Adrenal gland (tissue), 12 donors: Measurements from ENCODE around the gene ATG9B. TPM values are rescaled to one million over a fixed set of nuclear protein-coding genes. Genes with fewer than 3 reads are reported as not detected.

Experiments
- DNase-seq, 7 donors: peaks; one replicate each; pipeline ENCODE4 v3.0.0-alpha.2; 2019 to 2020
- H3K27ac ChIP-seq, 5 donors: fragments of 200-600 bp; sonication (generic) in 4 of 5; 1 replicate in 3 of 5; 2 replicates in 2 of 5; pipeline versions ENCODE4 v1.5.1 to v1.8.0; 2016 to 2020; ENCODE audit warnings: mild to moderate bottlenecking in 1 of 5
- H3K27me3 ChIP-seq: fragments of 200-600 bp; 2 replicates; pipeline ENCODE4 v1.8.0; 2021
- H3K36me3 ChIP-seq, 2 donors: fragments of 200-600 bp; replicated peaks in 1 of 2; 1 replicate in 1 of 2; 2 replicates in 1 of 2; pipeline versions ENCODE4 v1.5.1 to v1.8.0; 2018 to 2022
- H3K4me1 ChIP-seq, 2 donors: fragments of 200-600 bp; replicated peaks in 1 of 2; 1 replicate in 1 of 2; 2 replicates in 1 of 2; pipeline versions ENCODE4 v1.5.1 to v1.8.0; 2018 to 2021
- H3K4me3 ChIP-seq, 4 donors: fragments of 200-600 bp; sonication (generic) in 3 of 4; one replicate each; pipeline ENCODE4 v1.5.1; 2016 to 2018
- H3K9me3 ChIP-seq, 3 donors: fragments of 200-600 bp; sonication (generic) in 1 of 3; replicated peaks in 1 of 3; 1 replicate in 2 of 3; 2 replicates in 1 of 3; pipeline versions ENCODE4 v1.5.1 to v1.8.0; 2016 to 2021
- POLR2A ChIP-seq, 2 donors: fragments of 450-650 bp; IDR thresholded peaks; one replicate each; pipeline ENCODE4 v1.6.1; 2017; ENCODE audit warnings: antibody characterized with exemption in 2 of 2, mild to moderate bottlenecking in 2 of 2, moderate library complexity in 1 of 2
- WGBS, 4 donors: extraction: QIAGEN DNeasy Blood & Tissue Kit in 2 of 4; methylation state at CpG; one replicate each; pipeline versions ENCODE4 v1.1.5 to v1.1.7; 2013 to 2017; 5-methylcytosine and 5-hydroxymethylcytosine counted together
- intact Hi-C, 2 donors: fragments of 100-400 bp; cut with DNase I; formaldehyde crosslinking; loops; one replicate each; pipeline versions ENCODE4 v1.14.1 to v1.15.0; 2022 to 2023
- polyA plus RNA-seq, 3 donors: library from polyadenylated mRNA; stranded (reverse); fragments of 200-250 nt in 2 of 3; fragments of 350-450 nt in 1 of 3; fragmentation: Illumina TruSeq in 1 of 3; extraction: RNeasy Lipid Tissue Mini Kit (QIAGEN cat#74804) in 1 of 3; gene quantifications; one replicate each; pipeline ENCODE4 v1.2.3, GENCODE V29; 2013 to 2014
- total RNA-seq, 9 donors: library from RNA; depleted of rRNA in 4 of 9; stranded (reverse); fragments of >200 nt in 4 of 9; fragments of 120-200 nt in 1 of 9; fragmentation: NEBNext Ultra II Directional in 1 of 9; extraction: Animal tissue kit (Norgen Biotek cat#: 25700) in 1 of 9; gene quantifications; one replicate each; pipeline versions ENCODE4 v1.1.0 to v1.2.4, GENCODE V29; 2013 to 2023
- TF ChIP-seq, protein P1 (sequence below), 6 experiments: fragments of 450-650 bp in 4 of 6; fragments of 200-600 bp in 2 of 6; sonication (generic) in 1 of 6; IDR thresholded peaks; 1 replicate in 5 of 6; 2 replicates in 1 of 6; pipeline versions ENCODE4 v1.5.1 to v1.8.0; 2016 to 2021; ENCODE audit warnings: antibody characterized with exemption in 6 of 6, mild to moderate bottlenecking in 2 of 6, moderate library complexity in 1 of 6
- donor health status: healthy with polysubstance abuse.
- donor health status: Bipolar disorder and iron deficiency.
- donor health status: DM: yes; HTN: yes; CAD: no.
- donor health status: DM: no; HTN: no; CAD: no.
- donor health status: DM: no; HTN: no; CAD: no.
- donor health status: DM: yes; HTN: yes; CAD: no.

ATG9B gene
- total and polyA plus RNA-seq, 12 donors: 0.23 to 7.8 (median 0.46) TPM; not detected in 2

GRCh38 chr7:150967349-150967748 is 56.9 kb downstream of the ATG9B start:
- Histone ChIP-seq H3K4me3 (no peak overlapping the region), H3K36me3 (no peaks in the 10 kb centered on the region), H3K27ac (no peak overlapping the region), H3K9me3 (no peaks in the 10 kb centered on the region), H3K4me1 (peaks cover 0 to 15% of the 10 kb centered on the region in 2 donors), H3K27me3 (no peaks in the 10 kb centered on the region)
- no peak for DNase-seq
- 76 to 85% (median 79%) methylated on average over 6 of the region's 6 CpGs for WGBS, 4 donors
- intact Hi-C loops: no loop called here
- TF ChIP-seq POLR2A (IDR thresholded peaks at IDR 0.05): no peak
- TF ChIP-seq, protein P1, sequence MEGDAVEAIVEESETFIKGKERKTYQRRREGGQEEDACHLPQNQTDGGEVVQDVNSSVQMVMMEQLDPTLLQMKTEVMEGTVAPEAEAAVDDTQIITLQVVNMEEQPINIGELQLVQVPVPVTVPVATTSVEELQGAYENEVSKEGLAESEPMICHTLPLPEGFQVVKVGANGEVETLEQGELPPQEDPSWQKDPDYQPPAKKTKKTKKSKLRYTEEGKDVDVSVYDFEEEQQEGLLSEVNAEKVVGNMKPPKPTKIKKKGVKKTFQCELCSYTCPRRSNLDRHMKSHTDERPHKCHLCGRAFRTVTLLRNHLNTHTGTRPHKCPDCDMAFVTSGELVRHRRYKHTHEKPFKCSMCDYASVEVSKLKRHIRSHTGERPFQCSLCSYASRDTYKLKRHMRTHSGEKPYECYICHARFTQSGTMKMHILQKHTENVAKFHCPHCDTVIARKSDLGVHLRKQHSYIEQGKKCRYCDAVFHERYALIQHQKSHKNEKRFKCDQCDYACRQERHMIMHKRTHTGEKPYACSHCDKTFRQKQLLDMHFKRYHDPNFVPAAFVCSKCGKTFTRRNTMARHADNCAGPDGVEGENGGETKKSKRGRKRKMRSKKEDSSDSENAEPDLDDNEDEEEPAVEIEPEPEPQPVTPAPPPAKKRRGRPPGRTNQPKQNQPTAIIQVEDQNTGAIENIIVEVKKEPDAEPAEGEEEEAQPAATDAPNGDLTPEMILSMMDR (IDR thresholded peaks at IDR 0.05): no peak

DNA sequence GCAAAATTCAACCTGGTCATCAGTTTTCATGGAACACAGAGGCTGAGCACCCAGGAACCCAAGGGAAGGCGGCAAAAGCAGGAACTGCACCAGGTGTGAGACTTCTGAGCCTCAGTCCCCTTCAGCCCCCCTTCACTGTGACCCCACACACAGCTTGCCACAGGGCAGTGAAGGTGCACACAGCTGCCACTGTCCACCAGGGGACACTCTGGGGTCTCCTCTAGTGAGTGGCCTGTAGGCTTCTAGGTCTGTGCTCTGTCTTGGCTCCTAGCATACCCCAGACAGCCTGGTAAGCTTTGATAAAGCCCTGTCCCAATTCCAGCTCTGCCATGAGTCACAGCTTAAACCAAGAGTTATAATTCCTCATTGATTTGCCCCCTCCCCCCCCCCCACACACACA is 58.3 kb downstream of the ATG9B start:
- H3K9me3 ChIP-seq: no peaks in the 10 kb centered on the region
- WGBS, 4 donors: 80 to 100% (median 98%) methylated on average over 1 of the region's 1 CpG
- H3K36me3 ChIP-seq: no peaks in the 10 kb centered on the region
- no peak overlapping the region for H3K4me3 ChIP-seq
- intact Hi-C loops: no loop called here
- H3K27ac ChIP-seq: no peak overlapping the region
- no peak for DNase-seq
- H3K27me3 ChIP-seq: no peaks in the 10 kb centered on the region
- TF ChIP-seq POLR2A (IDR thresholded peaks at IDR 0.05): no peak
- TF ChIP-seq, protein P1 (IDR thresholded peaks at IDR 0.05): peak in 2 of 6 experiments; percentile 18 to 25
- H3K4me1 ChIP-seq: peaks cover 0 to 15% of the 10 kb centered on the region in 2 donors

DNA sequence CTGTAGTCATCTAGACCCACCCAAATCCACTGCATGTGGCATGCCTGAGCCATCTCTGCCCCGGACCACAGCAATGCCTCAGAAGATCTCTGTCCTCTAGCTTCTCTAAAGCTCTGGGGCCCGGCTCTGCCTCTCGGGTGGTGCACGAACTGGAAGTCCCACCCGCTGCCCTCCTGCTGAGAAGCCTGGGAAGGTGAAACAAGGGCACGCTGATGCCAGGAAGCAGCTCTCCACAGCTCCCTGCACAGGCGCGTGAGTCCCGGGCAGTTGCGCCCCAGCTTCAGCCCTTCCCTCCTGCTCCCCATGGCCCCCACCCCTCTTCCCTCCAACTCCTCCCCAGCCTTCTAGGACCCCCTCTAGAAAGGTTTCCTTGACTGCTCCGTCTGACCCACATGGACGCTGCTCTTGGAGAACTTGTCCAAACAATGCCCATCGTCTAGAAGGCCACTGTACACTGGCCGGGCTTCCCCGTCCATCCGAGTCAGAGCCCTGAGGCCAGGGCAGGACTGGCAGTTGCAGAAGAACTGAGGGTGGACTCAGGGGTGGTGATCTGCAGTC is 58.9 kb downstream of the ATG9B start:
- no peak for TF ChIP-seq POLR2A (IDR thresholded peaks at IDR 0.05)
- TF ChIP-seq, protein P1 (IDR thresholded peaks at IDR 0.05): no peak
- Histone ChIP-seq H3K27me3 (no peaks in the 10 kb centered on the region), H3K36me3 (no peaks in the 10 kb centered on the region), H3K4me3 (no peak overlapping the region), H3K9me3 (no peaks in the 10 kb centered on the region), H3K4me1 (peaks cover 0 to 15% of the 10 kb centered on the region in 2 donors), H3K27ac (peak overlapping the region in 1 of 5 donors; percentile 30)
- 66 to 78% (median 68%) methylated on average over 11 to 16 of the region's 16 CpGs for WGBS, 4 donors
- no peak for DNase-seq
- intact Hi-C loops: no loop called here

Other genes with a start within 250 kb of the ATG9B start
- 10 to 100 TPM in 8 of 9 donors, 1 to 10 TPM in 1; 1.8 to 99.1 (median 39.7) TPM for gene TMEM176B, start 224.1 kb downstream of the ATG9B start, total RNA-seq
- 10 to 100 TPM; 12.0 to 33.6 (median 12.6) TPM for gene TMEM176B, start 224.1 kb downstream of the ATG9B start, polyA plus RNA-seq
- 10 to 100 TPM in 8 of 9 donors, under 1 TPM in 1; 0.78 to 70.9 (median 28.0) TPM for gene TMEM176A, start 223.7 kb downstream of the ATG9B start, total RNA-seq
- 10 to 100 TPM; 14.6 to 46.4 (median 15.7) TPM for gene TMEM176A, start 223.7 kb downstream of the ATG9B start, polyA plus RNA-seq
- under 1 TPM in 3 of 9 donors, not detected in 6; 0.11 to 0.29 (median 0.15) TPM for gene AOC1, start 172.0 kb downstream of the ATG9B start, total RNA-seq
- gene AOC1, start 172.0 kb downstream of the ATG9B start, polyA plus RNA-seq: under 1 TPM in 2 of 3 donors, not detected in 1; 0.10 to 0.32 TPM
- gene KCNH2, start 46.2 kb downstream of the ATG9B start, total RNA-seq: 10 to 100 TPM in 1 of 9 donors, 1 to 10 TPM in 8; 1.1 to 10.7 (median 4.7) TPM
- 10 to 100 TPM in 1 of 3 donors, 1 to 10 TPM in 2; 4.5 to 18.7 (median 6.8) TPM for gene KCNH2, start 46.2 kb downstream of the ATG9B start, polyA plus RNA-seq
- gene NOS3, start 33.5 kb downstream of the ATG9B start, total RNA-seq: 10 to 100 TPM in 7 of 9 donors, 1 to 10 TPM in 2; 5.0 to 26.5 (median 15.4) TPM
- gene NOS3, start 33.5 kb downstream of the ATG9B start, polyA plus RNA-seq: 10 to 100 TPM in 2 of 3 donors, 1 to 10 TPM in 1; 2.2 to 23.3 (median 14.9) TPM
- 10 to 100 TPM; 18.6 to 62.3 (median 51.5) TPM for gene ABCB8, start 4.0 kb upstream of the ATG9B start, total RNA-seq
- 10 to 100 TPM; 15.5 to 57.4 (median 50.8) TPM for gene ABCB8, start 4.0 kb upstream of the ATG9B start, polyA plus RNA-seq
- 1 to 10 TPM in 4 of 9 donors, under 1 TPM in 4, not detected in 1; 0.24 to 2.3 (median 1.1) TPM for gene ASIC3, start 24.0 kb upstream of the ATG9B start, total RNA-seq
- gene ASIC3, start 24.0 kb upstream of the ATG9B start, polyA plus RNA-seq: 10 to 100 TPM in 2 of 3 donors, 1 to 10 TPM in 1; 1.2 to 32.7 (median 10.0) TPM
- gene CDK5, start 33.4 kb upstream of the ATG9B start, total RNA-seq: 10 to 100 TPM; 15.4 to 29.8 (median 23.5) TPM
- gene CDK5, start 33.4 kb upstream of the ATG9B start, polyA plus RNA-seq: 10 to 100 TPM; 15.8 to 19.3 (median 15.9) TPM
- 100 to 1,000 TPM in 7 of 9 donors, 10 to 100 TPM in 2; 40.8 to 179 (median 146) TPM for gene SLC4A2, start 35.1 kb upstream of the ATG9B start, total RNA-seq
- 100 to 1,000 TPM in 2 of 3 donors, 10 to 100 TPM in 1; 31.5 to 258 (median 157) TPM for gene SLC4A2, start 35.1 kb upstream of the ATG9B start, polyA plus RNA-seq
- gene FASTK, start 56.3 kb upstream of the ATG9B start, total RNA-seq: 100 to 1,000 TPM in 1 of 9 donors, 10 to 100 TPM in 8; 42.0 to 112 (median 82.8) TPM
- 100 to 1,000 TPM in 2 of 3 donors, 10 to 100 TPM in 1; 21.4 to 516 (median 281) TPM for gene FASTK, start 56.3 kb upstream of the ATG9B start, polyA plus RNA-seq
- 10 to 100 TPM; 25.4 to 74.6 (median 41.1) TPM for gene TMUB1, start 59.0 kb upstream of the ATG9B start, total RNA-seq
- gene TMUB1, start 59.0 kb upstream of the ATG9B start, polyA plus RNA-seq: 100 to 1,000 TPM in 2 of 3 donors, 1 to 10 TPM in 1; 5.2 to 152 (median 101) TPM
- gene AGAP3, start 62.0 kb upstream of the ATG9B start, total RNA-seq: 100 to 1,000 TPM in 1 of 9 donors, 10 to 100 TPM in 8; 17.2 to 105 (median 49.1) TPM
- 100 to 1,000 TPM in 2 of 3 donors, 10 to 100 TPM in 1; 18.3 to 236 (median 111) TPM for gene AGAP3, start 62.0 kb upstream of the ATG9B start, polyA plus RNA-seq
- not detected for gene GBX1, start 143.2 kb upstream of the ATG9B start, total RNA-seq
- not detected for gene GBX1, start 143.2 kb upstream of the ATG9B start, polyA plus RNA-seq
- gene ASB10, start 162.8 kb upstream of the ATG9B start, total RNA-seq: not detected
- not detected for gene ASB10, start 162.8 kb upstream of the ATG9B start, polyA plus RNA-seq
- not detected for gene H2BK1, start 186.0 kb upstream of the ATG9B start, total RNA-seq
- not detected for gene H2BK1, start 186.0 kb upstream of the ATG9B start, polyA plus RNA-seq
- 100 to 1,000 TPM in 1 of 9 donors, 10 to 100 TPM in 8; 20.8 to 110 (median 30.8) TPM for gene ABCF2, start 202.7 kb upstream of the ATG9B start, total RNA-seq
- 10 to 100 TPM; 15.6 to 36.9 (median 16.1) TPM for gene ABCF2, start 202.7 kb upstream of the ATG9B start, polyA plus RNA-seq
- gene CHPF2, start 208.0 kb upstream of the ATG9B start, total RNA-seq: 10 to 100 TPM; 42.3 to 84.1 (median 62.5) TPM
- gene CHPF2, start 208.0 kb upstream of the ATG9B start, polyA plus RNA-seq: 10 to 100 TPM; 15.8 to 87.8 (median 58.7) TPM
- gene SMARCD3, start 224.2 kb upstream of the ATG9B start, total RNA-seq: 100 to 1,000 TPM in 6 of 9 donors, 10 to 100 TPM in 3; 62.7 to 147 (median 109) TPM
- gene SMARCD3, start 224.2 kb upstream of the ATG9B start, polyA plus RNA-seq: 100 to 1,000 TPM in 2 of 3 donors, 10 to 100 TPM in 1; 46.4 to 194 (median 147) TPM